H9 (cell line): Measurements from ENCODE around the gene BLTP3A. TPM values are rescaled to one million over a fixed set of nuclear protein-coding genes. Genes with fewer than 3 reads are reported as not detected.

ENCODE experiments used
- DNase-seq: peaks from one replicate; pipeline ENCODE4 v3.0.0-alpha.2; 2017
- H2AFZ ChIP-seq: one replicate; pipeline ENCODE4 v1.6.1; 2013; ENCODE audit warnings: mild to moderate bottlenecking, low read length, control low read depth, moderate library complexity
- H2AK5ac ChIP-seq: 2 replicates; pipeline ENCODE4 v1.6.1; 2013; ENCODE audit warnings: low read length, control low read depth, mixed read lengths; ENCODE audit not compliant: insufficient read length
- H2BK120ac ChIP-seq: one replicate; pipeline ENCODE4 v1.6.1; 2013; ENCODE audit warnings: low read depth, mild to moderate bottlenecking, low read length, control low read depth, inconsistent platforms; ENCODE audit not compliant: poor library complexity, severe bottlenecking
- H2BK12ac ChIP-seq: 2 replicates; pipeline ENCODE4 v1.6.1; 2013; ENCODE audit warnings: low read length, control low read depth, mixed read lengths, low read depth; ENCODE audit not compliant: insufficient read length
- H2BK15ac ChIP-seq: 2 replicates; pipeline ENCODE4 v1.6.1; 2013; ENCODE audit warnings: low read depth, low read length, control low read depth
- H2BK20ac ChIP-seq: one replicate; pipeline ENCODE4 v1.6.1; 2013; ENCODE audit warnings: low read depth, mild to moderate bottlenecking, low read length, control low read depth, inconsistent platforms; ENCODE audit not compliant: poor library complexity, severe bottlenecking
- H2BK5ac ChIP-seq: 2 replicates; pipeline ENCODE4 v1.6.1; 2013; ENCODE audit warnings: low read length, control low read depth, mixed read lengths; ENCODE audit not compliant: insufficient read length
- H3K14ac ChIP-seq: 2 replicates; pipeline ENCODE4 v1.6.1; 2013; ENCODE audit warnings: low read length, control low read depth; ENCODE audit not compliant: insufficient read depth
- H3K18ac ChIP-seq: 2 replicates; pipeline ENCODE4 v1.6.1; 2013; ENCODE audit warnings: low read depth, mild to moderate bottlenecking, mixed read lengths, low read length, control low read depth; ENCODE audit not compliant: insufficient read length
- H3K23ac ChIP-seq: 2 replicates; pipeline ENCODE4 v1.6.1; 2013; ENCODE audit warnings: low read length, control low read depth, mixed read lengths, low read depth; ENCODE audit not compliant: insufficient read length
- H3K23me2 ChIP-seq: 2 replicates; pipeline ENCODE4 v1.6.1; 2013; ENCODE audit warnings: low read depth, mild to moderate bottlenecking, mixed read lengths, low read length, control low read depth; ENCODE audit not compliant: insufficient read length, poor library complexity, severe bottlenecking
- H3K27ac ChIP-seq: 2 replicates; pipeline ENCODE4 v1.5.1; 2013; ENCODE audit warnings: low read length, control low read depth, mixed read lengths, low read depth; ENCODE audit not compliant: insufficient read length
- H3K27me3 ChIP-seq: 2 replicates; pipeline ENCODE4 v1.6.1; 2013; ENCODE audit warnings: low read length, control low read depth, inconsistent platforms; ENCODE audit not compliant: insufficient read depth
- H3K4ac ChIP-seq: 2 replicates; pipeline ENCODE4 v1.6.1; 2013; ENCODE audit warnings: low read depth, mild to moderate bottlenecking, control low read depth, inconsistent platforms, low read length, moderate library complexity
- H3K4me1 ChIP-seq: 2 replicates; pipeline ENCODE4 v1.6.1; 2013; ENCODE audit warnings: low read length, control low read depth, inconsistent platforms; ENCODE audit not compliant: insufficient read depth
- H3K4me2 ChIP-seq: 2 replicates; pipeline ENCODE4 v1.6.1; 2013; ENCODE audit warnings: low read length, control low read depth, mixed read lengths; ENCODE audit not compliant: insufficient read length, insufficient read depth
- H3K56ac ChIP-seq: 2 replicates; pipeline ENCODE4 v1.6.1; 2013; ENCODE audit warnings: low read depth, mild to moderate bottlenecking, mixed read lengths, low read length, control low read depth; ENCODE audit not compliant: insufficient read length
- H3K79me1 ChIP-seq: 2 replicates; pipeline ENCODE4 v1.6.1; 2013; ENCODE audit warnings: low read depth, mild to moderate bottlenecking, moderate library complexity, low read length, control low read depth, inconsistent platforms; ENCODE audit not compliant: insufficient read depth, poor library complexity, severe bottlenecking
- H3K79me2 ChIP-seq: 2 replicates; pipeline ENCODE4 v1.6.1; 2013; ENCODE audit warnings: low read length, control low read depth, inconsistent platforms; ENCODE audit not compliant: insufficient read depth
- H3K9ac ChIP-seq: 2 replicates; pipeline ENCODE4 v1.6.1; 2013; ENCODE audit warnings: low read length, control low read depth, mixed read lengths; ENCODE audit not compliant: insufficient read length; ENCODE audit errors: extremely low read depth
- H3K9me3 ChIP-seq: one replicate; pipeline ENCODE4 v1.6.1; 2013; ENCODE audit warnings: low read depth, low read length, inconsistent platforms; ENCODE audit not compliant: control insufficient read depth
- H3T11ph ChIP-seq: one replicate; pipeline ENCODE4 v1.6.1; 2013; ENCODE audit warnings: mild to moderate bottlenecking, low read length, control low read depth, inconsistent platforms
- H4K20me1 ChIP-seq: one replicate; pipeline ENCODE4 v1.6.1; 2013; ENCODE audit not compliant: control insufficient read depth, insufficient read length, insufficient read depth
- H4K5ac ChIP-seq: 2 replicates; pipeline ENCODE4 v1.6.1; 2013; ENCODE audit warnings: low read depth, mild to moderate bottlenecking, mixed read lengths, low read length, control low read depth; ENCODE audit not compliant: insufficient read length
- H4K8ac ChIP-seq: replicated peaks from 2 replicates; pipeline ENCODE4 v1.6.1; 2013; ENCODE audit warnings: low read length, control low read depth, mixed read lengths, low read depth; ENCODE audit not compliant: insufficient read length
- H4K91ac ChIP-seq: 2 replicates; pipeline ENCODE4 v1.6.1; 2013; ENCODE audit warnings: low read depth, mild to moderate bottlenecking, moderate library complexity, mixed read lengths, low read length, control low read depth; ENCODE audit not compliant: insufficient read length
- H3K27ac Mint-ChIP-seq, 3 experiments: 2 replicates in 2 of 3; 3 replicates in 1 of 3; pipeline ENCODE4 v1.8.0; 2020 to 2021; ENCODE audit warnings: mixed read lengths in 3 of 3, mild to moderate bottlenecking in 1 of 3, moderate library complexity in 1 of 3
- H3K27me3 Mint-ChIP-seq: 2 replicates; pipeline ENCODE4 v1.8.0; 2021; ENCODE audit warnings: low read depth, mild to moderate bottlenecking, moderate library complexity, mixed read lengths
- H3K36me3 Mint-ChIP-seq, 3 experiments: 2 replicates in 2 of 3; 3 replicates in 1 of 3; pipeline ENCODE4 v1.8.0; 2020 to 2021; ENCODE audit warnings: low read depth in 3 of 3, mixed read lengths in 3 of 3; ENCODE audit not compliant: insufficient read depth in 1 of 3
- H3K4me1 Mint-ChIP-seq, 2 experiments: 2 replicates each; pipeline ENCODE4 v1.8.0; 2020; ENCODE audit warnings: mixed read lengths in 2 of 2
- H3K4me3 Mint-ChIP-seq, 2 experiments: 2 replicates in 1 of 2; 3 replicates in 1 of 2; pipeline ENCODE4 v1.8.0; 2020 to 2021; ENCODE audit warnings: mild to moderate bottlenecking in 2 of 2, mixed read lengths in 2 of 2, moderate library complexity in 1 of 2
- H3K9me3 Mint-ChIP-seq, 2 experiments: 2 replicates in 1 of 2; 3 replicates in 1 of 2; pipeline ENCODE4 v1.8.0; 2020; ENCODE audit warnings: mild to moderate bottlenecking in 2 of 2, mixed read lengths in 2 of 2, moderate library complexity in 1 of 2
- WGBS: extraction: QIAGEN DNeasy Blood & Tissue Kit; methylation state at CpG from one replicate; pipeline ENCODE4 v1.1.7; 2013; ENCODE audit warnings: missing lambda C conversion rate, low lambda C conversion rate, mixed read lengths; ENCODE audit not compliant: insufficient read length; ENCODE audit errors: extremely low coverage; 5-methylcytosine and 5-hydroxymethylcytosine counted together
- total RNA-seq: library from RNA; stranded (reverse); gene quantifications from 2 replicates; pipeline ENCODE4 v1.2.1, GENCODE V29; 2021
- TF ChIP-seq, protein P1 (sequence below): fragments of 200-600 bp; sonication (generic); conservative IDR thresholded peaks from 3 replicates; pipeline ENCODE4 v1.8.0; 2021; ENCODE audit warnings: antibody characterized with exemption, mild to moderate bottlenecking

Gene BLTP3A
- total RNA-seq, 1 experiment from 2014 or later: 17.8 TPM

DNA sequence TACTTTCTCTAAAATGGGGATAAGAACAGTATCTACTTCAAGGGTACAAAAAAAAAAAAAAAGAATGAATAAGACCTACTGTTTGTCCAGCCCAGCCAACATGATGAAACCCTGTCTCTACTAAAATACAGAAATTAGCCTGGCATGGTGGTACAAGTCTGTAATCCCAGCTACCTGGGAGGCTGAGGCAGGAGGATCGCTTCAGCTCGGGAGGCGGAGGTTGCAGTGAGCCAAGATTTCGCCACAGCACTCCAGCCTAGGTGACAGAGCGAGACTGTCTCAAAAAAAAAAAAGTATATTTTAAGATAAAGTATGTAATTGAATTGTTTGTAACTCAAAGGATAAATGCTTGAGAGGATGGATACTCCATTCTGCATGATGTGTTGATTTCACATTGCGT is 2.0 kb downstream of the BLTP3A start:
- H2AK5ac ChIP-seq: no peak overlapping the region
- no CpG with 5 or more reads among the region's 6 CpGs for WGBS
- peaks cover 16% of the 10 kb centered on the region for H3K23me2 ChIP-seq
- no peak overlapping the region for H3K9ac ChIP-seq
- no peak overlapping the region for H4K8ac ChIP-seq
- TF ChIP-seq, protein P1, sequence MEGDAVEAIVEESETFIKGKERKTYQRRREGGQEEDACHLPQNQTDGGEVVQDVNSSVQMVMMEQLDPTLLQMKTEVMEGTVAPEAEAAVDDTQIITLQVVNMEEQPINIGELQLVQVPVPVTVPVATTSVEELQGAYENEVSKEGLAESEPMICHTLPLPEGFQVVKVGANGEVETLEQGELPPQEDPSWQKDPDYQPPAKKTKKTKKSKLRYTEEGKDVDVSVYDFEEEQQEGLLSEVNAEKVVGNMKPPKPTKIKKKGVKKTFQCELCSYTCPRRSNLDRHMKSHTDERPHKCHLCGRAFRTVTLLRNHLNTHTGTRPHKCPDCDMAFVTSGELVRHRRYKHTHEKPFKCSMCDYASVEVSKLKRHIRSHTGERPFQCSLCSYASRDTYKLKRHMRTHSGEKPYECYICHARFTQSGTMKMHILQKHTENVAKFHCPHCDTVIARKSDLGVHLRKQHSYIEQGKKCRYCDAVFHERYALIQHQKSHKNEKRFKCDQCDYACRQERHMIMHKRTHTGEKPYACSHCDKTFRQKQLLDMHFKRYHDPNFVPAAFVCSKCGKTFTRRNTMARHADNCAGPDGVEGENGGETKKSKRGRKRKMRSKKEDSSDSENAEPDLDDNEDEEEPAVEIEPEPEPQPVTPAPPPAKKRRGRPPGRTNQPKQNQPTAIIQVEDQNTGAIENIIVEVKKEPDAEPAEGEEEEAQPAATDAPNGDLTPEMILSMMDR: no peak
- H2BK5ac ChIP-seq: no peak overlapping the region
- H3K18ac ChIP-seq: no peak overlapping the region
- no peak overlapping the region for H4K91ac ChIP-seq
- no peaks in the 10 kb centered on the region for H3K79me1 ChIP-seq
- H3K4me1 Mint-ChIP-seq: peaks cover 13 to 24% of the 10 kb centered on the region in 2 experiments
- no peak overlapping the region for H3K23ac ChIP-seq
- no peak overlapping the region for H3K14ac ChIP-seq
- H3K9me3 Mint-ChIP-seq: no peaks in the 10 kb centered on the region; a peak in 1 of 5 replicates
- H3K27me3 Mint-ChIP-seq: no peaks in the 10 kb centered on the region
- H3K27me3 ChIP-seq: no peaks in the 10 kb centered on the region
- no peaks in the 10 kb centered on the region for H3K9me3 ChIP-seq
- H2BK15ac ChIP-seq: no peak overlapping the region
- H3K4me2 ChIP-seq: no peak overlapping the region
- no peak overlapping the region for H2BK12ac ChIP-seq
- no peak overlapping the region for H3K56ac ChIP-seq
- H2BK120ac ChIP-seq: no peak overlapping the region
- no peak overlapping the region for H3K4ac ChIP-seq
- no peak overlapping the region for H2AFZ ChIP-seq
- H3K27ac ChIP-seq: no peak overlapping the region
- DNase-seq: no peak
- peaks cover 2% of the 10 kb centered on the region; the same call in 1 of the 2 replicates for H3K79me2 ChIP-seq
- H3K4me3 Mint-ChIP-seq: peak overlapping the region; percentile 92 to 98; a peak in 4 of 5 replicates
- H3T11ph ChIP-seq: no peak overlapping the region
- H4K20me1 ChIP-seq: no peaks in the 10 kb centered on the region
- H3K36me3 Mint-ChIP-seq: peaks cover 0 to 3% (median 3%) of the 10 kb centered on the region in 3 experiments; a peak in 3 of 7 replicates
- H4K5ac ChIP-seq: no peak overlapping the region
- H2BK20ac ChIP-seq: no peak overlapping the region
- H3K4me1 ChIP-seq: no peaks in the 10 kb centered on the region
- no peak overlapping the region for H3K27ac Mint-ChIP-seq
